Mammary epithelial cell (primary cell): Measurements from ENCODE around the gene GATA1.

Experiments used
- EZH2 ChIP-seq: IDR thresholded peaks from 2 replicates; pipeline ENCODE4 v1.6.1; 2012; ENCODE audit warnings: low read length, inconsistent platforms, borderline replicate concordance
- TF ChIP-seq, protein P1 (sequence below), 2 donors: IDR thresholded peaks in 1 of 2; conservative IDR thresholded peaks in 1 of 2; 2 replicates each; pipeline ENCODE4 v1.5.1; 2011 to 2012; ENCODE audit warnings: inconsistent platforms in 2 of 2, low read length in 2 of 2, mild to moderate bottlenecking in 2 of 2, control low read depth in 1 of 2, low read depth in 1 of 2; ENCODE audit not compliant: insufficient read depth in 1 of 2; ENCODE audit errors: extremely low read depth in 1 of 2

DNA sequence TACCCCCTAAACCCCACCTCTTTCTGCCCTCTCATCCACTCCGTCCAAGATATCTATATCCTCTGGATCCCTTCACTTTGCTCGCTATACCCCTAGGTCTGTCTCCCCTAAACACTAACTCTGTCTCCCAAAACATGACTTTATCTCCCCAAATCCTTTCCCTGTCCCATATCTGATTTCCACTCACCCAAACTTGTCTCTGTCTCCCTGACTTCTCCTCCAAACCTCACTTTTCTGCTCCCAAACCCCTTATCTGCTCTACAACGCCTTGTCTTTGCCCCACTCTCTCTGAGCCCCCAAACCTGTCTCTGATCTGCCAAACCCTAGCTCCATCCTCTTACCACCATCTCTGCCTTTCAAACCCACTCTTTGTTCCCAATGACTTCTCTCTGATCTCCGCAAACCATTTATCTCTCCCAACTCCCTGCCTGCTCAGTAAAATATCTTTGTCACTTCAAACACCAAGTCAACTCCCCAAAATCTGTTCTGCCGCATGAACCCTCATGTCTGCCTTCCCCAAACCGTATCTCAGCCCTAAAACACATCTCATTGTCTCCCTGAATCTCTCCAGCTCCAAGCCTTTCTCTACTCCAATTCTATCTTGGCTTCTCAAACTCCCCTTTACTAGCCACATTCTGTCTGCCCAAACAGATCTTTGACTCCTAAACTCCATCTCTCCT, 575 bp downstream of the GATA1 start:
- TF ChIP-seq, protein P1, sequence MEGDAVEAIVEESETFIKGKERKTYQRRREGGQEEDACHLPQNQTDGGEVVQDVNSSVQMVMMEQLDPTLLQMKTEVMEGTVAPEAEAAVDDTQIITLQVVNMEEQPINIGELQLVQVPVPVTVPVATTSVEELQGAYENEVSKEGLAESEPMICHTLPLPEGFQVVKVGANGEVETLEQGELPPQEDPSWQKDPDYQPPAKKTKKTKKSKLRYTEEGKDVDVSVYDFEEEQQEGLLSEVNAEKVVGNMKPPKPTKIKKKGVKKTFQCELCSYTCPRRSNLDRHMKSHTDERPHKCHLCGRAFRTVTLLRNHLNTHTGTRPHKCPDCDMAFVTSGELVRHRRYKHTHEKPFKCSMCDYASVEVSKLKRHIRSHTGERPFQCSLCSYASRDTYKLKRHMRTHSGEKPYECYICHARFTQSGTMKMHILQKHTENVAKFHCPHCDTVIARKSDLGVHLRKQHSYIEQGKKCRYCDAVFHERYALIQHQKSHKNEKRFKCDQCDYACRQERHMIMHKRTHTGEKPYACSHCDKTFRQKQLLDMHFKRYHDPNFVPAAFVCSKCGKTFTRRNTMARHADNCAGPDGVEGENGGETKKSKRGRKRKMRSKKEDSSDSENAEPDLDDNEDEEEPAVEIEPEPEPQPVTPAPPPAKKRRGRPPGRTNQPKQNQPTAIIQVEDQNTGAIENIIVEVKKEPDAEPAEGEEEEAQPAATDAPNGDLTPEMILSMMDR (conservative IDR thresholded peaks at IDR 0.05 in 1 of 2, IDR thresholded peaks at IDR 0.05 in 1 of 2; ENCODE audit: extremely low read depth in 1 of 2, insufficient read depth in 1 of 2, low read depth in 1 of 2, low read length in 2 of 2), result no peak
- no peak for TF ChIP-seq EZH2
